ENCODE measurements around the gene DDX41. TPM values are rescaled to one million over a fixed set of nuclear protein-coding genes. Genes with fewer than 3 reads are reported as not detected.

Gene DDX41
- total RNA-seq, 1 experiment from 2014 or later: 150 TPM

DNA sequence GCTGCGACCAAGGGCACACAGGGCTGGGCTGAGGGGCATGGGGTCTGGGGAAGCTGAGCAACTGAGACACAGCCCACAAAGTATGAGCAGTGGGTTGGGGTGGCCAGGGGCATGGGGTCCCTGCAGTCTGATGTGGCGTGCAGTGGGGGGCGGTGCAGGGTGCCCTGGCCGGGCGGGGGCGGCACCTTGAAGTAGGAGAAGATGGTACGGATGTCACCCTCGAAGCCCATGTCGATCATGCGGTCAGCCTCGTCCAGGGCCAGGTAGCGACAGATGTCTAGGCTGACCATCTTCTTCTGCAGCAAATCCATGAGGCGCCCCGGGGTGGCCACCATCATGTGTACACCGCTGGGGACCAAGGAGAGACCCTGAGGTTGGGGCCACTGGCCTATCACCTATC is 3.3 kb downstream of the DDX41 start:
- no peaks in the 10 kb centered on the region for H3K9me3 ChIP-seq (replicated peaks)
- peaks cover 86% of the 10 kb centered on the region for H3K36me3 ChIP-seq
- H3K27ac ChIP-seq: no peak overlapping the region
- DNase-seq (ENCODE audit: low read depth in 1 of 2, low spot score in 2 of 2): no peak
- peaks cover 9% of the 10 kb centered on the region for H3K4me1 ChIP-seq (replicated peaks)
- H3K4me3 ChIP-seq: no peak overlapping the region
- no peaks in the 10 kb centered on the region for H3K27me3 ChIP-seq (replicated peaks)

DNA sequence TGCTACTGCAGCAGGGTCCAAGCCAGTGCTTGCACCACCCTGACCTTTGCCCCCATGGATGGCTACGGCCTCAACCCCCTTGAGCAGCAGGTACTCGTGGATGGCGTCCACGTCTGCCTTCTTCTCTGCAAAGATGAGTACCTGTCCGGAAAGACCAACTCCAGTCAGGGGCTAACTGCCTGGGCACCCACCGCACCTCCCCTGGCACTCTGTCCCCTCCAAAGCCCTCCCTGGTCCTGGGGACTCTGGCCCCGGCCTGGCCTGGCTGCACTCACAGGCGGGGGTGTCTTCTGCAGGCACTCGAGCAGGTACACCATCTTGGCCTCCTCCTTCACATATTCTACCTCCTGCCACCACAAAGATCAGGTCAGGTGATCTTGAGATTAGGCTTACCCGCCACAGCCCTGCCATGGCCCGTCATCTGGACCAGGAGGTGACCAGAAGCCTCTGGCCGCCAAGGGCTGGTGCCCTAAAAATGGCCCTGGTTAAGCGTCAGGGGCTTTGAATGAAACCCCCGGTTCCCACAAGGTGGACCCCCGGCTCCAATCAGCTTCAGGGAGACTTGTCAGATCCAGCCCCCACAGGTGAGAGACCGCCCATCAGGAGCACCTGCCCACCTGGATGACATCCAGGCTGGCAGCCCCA is 3.9 kb downstream of the DDX41 start:
- Histone ChIP-seq H3K4me3 (no peak overlapping the region), H3K9me3 (replicated peaks) (no peaks in the 10 kb centered on the region), H3K4me1 (replicated peaks) (peaks cover 9% of the 10 kb centered on the region), H3K27ac (no peak overlapping the region), H3K27me3 (replicated peaks) (no peaks in the 10 kb centered on the region), H3K36me3 (peaks cover 93% of the 10 kb centered on the region)
- DNase-seq (ENCODE audit: low read depth in 1 of 2, low spot score in 2 of 2): no peak

DNA sequence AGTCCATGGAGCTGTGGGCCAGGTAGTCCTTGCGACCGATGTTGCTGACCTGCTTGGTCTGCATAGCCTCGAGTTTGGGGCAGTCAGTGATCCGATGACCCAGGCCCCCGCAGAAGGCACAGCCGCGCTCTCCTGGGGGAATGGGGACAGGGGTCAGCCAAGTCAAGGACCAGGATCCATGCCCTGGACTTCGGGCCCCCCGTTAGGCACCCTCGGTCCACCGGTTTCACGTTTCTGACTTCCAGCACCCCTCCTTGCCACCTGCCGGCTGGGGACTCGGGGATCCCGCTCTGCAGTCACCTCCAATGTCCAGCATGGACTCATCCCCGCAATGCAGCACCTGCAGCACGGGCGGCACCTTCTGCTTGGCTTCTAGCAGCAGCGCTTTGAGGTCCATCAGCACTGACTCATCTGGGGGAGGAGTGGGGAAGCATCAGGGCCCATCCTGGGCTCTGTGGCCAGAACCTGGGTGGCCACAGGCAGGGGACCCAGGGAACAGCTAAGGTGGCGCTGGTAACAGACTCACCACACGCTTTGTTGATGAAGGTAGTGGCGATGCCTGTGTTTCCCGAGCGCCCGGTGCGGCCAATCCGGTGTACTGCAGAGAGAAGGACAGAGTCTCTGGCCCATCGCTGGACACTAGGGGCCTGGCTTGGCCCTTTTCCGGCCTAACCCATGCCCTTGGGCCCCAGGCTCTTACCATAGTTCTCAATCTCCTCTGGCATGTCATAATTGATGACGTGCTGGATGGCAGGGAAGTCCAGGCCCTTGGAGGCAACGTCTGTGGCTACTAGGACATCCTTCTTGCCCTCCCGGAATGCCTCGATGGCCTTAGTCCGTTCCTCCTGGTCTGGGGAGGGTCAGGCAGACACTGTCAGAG is 4.7 kb downstream of the DDX41 start:
- no peak for DNase-seq (ENCODE audit: low read depth in 1 of 2, low spot score in 2 of 2)
- Histone ChIP-seq H3K4me1 (replicated peaks) (peaks cover 9% of the 10 kb centered on the region), H3K27ac (no peak overlapping the region), H3K36me3 (peaks cover 91% of the 10 kb centered on the region), H3K27me3 (replicated peaks) (no peaks in the 10 kb centered on the region), H3K9me3 (replicated peaks) (no peaks in the 10 kb centered on the region), H3K4me3 (no peak overlapping the region)

DNA sequence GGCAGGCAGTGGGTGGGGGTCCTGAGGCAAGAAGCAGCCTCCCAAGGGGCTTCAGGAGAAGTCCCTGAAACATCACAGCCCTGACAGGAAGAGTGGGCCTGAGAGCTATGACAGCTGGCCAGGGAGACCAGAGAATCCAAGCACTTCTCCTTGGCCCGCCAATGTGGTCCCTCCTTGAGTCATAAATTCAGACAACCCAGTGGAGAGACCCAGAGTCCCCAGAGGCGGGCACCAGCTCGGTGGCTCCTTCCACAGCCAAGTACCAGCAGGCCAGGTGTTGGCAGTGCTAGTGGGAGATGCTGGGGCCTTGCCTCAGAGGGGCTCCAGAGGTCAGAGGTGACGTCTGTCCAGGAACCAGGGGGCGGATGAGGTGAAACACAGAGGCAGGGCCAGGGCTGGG is 5.6 kb downstream of the DDX41 start:
- DNase-seq (ENCODE audit: low read depth in 1 of 2, low spot score in 2 of 2): no peak
- Histone ChIP-seq H3K9me3 (replicated peaks) (no peaks in the 10 kb centered on the region), H3K27ac (no peak overlapping the region), H3K4me3 (no peak overlapping the region), H3K4me1 (replicated peaks) (peaks cover 8% of the 10 kb centered on the region), H3K27me3 (replicated peaks) (no peaks in the 10 kb centered on the region), H3K36me3 (peaks cover 85% of the 10 kb centered on the region)

DNA sequence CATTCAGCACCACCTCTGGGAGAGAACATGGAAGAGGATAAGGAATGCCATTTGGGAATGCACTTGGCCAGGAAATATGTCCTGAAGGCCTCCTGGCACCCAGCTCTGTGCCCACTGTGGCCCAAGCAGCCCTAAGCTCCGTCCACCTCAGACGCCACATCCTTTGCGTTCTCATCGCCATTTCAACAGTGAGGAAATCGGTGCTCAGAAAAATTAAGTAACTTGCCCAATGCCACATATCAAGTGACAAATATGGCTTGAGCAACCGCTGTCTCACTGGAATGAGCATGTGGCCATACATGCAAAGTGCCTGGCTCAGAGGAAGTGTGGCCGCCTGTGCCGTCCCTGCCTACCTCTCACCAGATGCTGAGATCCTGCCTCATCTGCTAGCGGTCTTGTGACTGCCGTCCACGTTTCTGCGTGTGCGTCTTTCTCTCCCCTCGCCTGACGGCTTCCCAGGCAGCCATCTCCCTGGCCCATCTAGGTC is 6.2 kb downstream of the DDX41 start:
- no peak overlapping the region for H3K4me3 ChIP-seq
- no peaks in the 10 kb centered on the region for H3K27me3 ChIP-seq (replicated peaks)
- no peak overlapping the region for H3K27ac ChIP-seq
- peaks cover 2% of the 10 kb centered on the region for H3K4me1 ChIP-seq (replicated peaks)
- peaks cover 79% of the 10 kb centered on the region for H3K36me3 ChIP-seq
- no peak for DNase-seq (ENCODE audit: low read depth in 1 of 2, low spot score in 2 of 2)
- no peaks in the 10 kb centered on the region for H3K9me3 ChIP-seq (replicated peaks)

DNA sequence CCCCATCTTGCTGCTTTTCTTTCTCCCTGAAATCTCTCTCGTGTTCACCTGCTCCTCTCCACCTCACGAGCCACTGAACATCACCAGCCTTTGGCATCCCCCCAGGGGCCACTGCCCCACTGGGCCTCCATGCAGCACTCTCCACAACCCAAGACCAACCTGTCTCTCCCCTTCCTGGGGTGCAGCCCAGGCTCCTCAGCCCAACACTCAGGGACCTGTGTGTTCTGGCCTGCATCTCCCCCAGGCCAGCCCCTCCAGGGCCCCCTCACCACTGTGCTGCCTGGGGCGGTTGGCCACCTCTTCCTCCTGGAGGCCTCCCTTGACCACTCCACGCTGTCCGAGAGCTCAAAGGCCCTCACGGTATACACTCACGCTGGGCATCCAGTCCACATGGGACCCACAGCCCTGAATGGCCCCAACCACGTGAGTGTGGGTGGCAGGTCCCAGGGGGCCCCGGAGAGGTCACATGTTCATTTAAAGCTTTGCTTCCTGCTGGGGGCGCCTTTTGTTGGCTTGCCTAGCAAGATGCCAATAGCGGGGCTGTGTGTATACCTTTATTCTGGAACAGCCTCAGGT is 6.7 kb downstream of the DDX41 start:
- H3K27me3 ChIP-seq (replicated peaks): no peaks in the 10 kb centered on the region
- no peaks in the 10 kb centered on the region for H3K9me3 ChIP-seq (replicated peaks)
- no peaks in the 10 kb centered on the region for H3K4me1 ChIP-seq (replicated peaks)
- H3K4me3 ChIP-seq: no peak overlapping the region
- H3K27ac ChIP-seq: no peak overlapping the region
- H3K36me3 ChIP-seq: peaks cover 74% of the 10 kb centered on the region
- no peak for DNase-seq (ENCODE audit: low read depth in 1 of 2, low spot score in 2 of 2)

DNA sequence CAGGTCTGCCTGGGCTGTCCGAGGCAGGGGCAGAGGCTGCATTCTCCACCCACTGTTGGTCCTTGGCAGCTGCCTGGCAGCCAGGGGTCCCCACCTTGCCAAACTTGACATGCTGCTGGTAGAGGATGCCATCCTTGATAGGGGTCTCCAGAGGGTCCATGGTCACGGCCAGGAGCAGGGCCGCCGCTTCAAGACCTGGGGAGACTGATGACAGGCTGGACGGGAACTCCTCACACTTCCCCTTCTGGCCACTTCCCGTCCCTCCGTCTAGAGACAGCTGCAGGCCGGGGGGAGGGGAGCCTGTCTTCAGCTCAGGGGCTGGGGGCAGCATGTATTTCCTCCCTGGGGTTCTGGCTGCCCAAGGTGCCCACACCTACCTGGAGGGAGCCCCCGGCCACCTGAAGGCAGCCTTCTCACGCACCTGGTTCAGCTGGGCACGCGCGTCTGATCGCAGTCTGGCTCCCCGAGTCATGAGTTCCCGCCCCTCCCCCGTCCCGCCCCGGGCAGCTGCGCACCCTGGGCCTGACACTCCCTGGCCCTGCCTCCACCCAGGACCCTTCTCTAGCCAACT is 7.3 kb downstream of the DDX41 start, which contains the start of gene DOK3:
DOK3 (minus strand) TSS at position 446 of the 571 bp plus-strand sequence; CDS start at position 160, 286 bp downstream.
- no peak for DNase-seq (ENCODE audit: low read depth in 1 of 2, low spot score in 2 of 2)
- Histone ChIP-seq H3K4me3 (no peak within 1 kb of the TSS), H3K4me1 (replicated peaks) (no peaks in the 10 kb centered on the region), H3K9me3 (replicated peaks) (no peaks in the 10 kb centered on the region), H3K27me3 (replicated peaks) (no peaks in the 10 kb centered on the region), H3K27ac (no peak within 1 kb of the TSS), H3K36me3 (peaks cover 68% of the 10 kb centered on the region)

DNA sequence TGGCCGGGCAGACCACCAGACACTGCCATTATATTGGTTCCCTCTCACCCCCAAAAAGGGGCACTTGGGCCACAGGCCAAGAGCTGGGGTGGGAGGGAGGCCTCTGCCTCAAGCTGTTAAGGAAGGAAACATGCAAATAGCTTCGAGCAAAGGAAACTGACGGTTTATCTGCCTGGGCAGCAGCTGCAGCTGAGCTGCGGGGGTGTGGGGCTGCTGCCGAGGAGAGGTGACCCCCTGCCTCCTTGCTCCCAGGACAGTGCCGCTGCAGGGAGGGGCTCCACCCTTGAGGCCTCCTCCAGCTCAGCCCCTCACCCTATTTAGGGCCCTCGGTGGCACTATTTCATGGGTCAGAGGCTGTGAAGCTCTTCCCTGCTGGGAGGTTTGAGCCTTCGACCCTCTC is 7.9 kb downstream of the DDX41 start:
- no peak for DNase-seq (ENCODE audit: low read depth in 1 of 2, low spot score in 2 of 2)
- no peak overlapping the region for H3K27ac ChIP-seq
- no peaks in the 10 kb centered on the region for H3K9me3 ChIP-seq (replicated peaks)
- H3K27me3 ChIP-seq (replicated peaks): no peaks in the 10 kb centered on the region
- no peaks in the 10 kb centered on the region for H3K4me1 ChIP-seq (replicated peaks)
- H3K4me3 ChIP-seq: no peak overlapping the region
- peaks cover 61% of the 10 kb centered on the region for H3K36me3 ChIP-seq

DNA sequence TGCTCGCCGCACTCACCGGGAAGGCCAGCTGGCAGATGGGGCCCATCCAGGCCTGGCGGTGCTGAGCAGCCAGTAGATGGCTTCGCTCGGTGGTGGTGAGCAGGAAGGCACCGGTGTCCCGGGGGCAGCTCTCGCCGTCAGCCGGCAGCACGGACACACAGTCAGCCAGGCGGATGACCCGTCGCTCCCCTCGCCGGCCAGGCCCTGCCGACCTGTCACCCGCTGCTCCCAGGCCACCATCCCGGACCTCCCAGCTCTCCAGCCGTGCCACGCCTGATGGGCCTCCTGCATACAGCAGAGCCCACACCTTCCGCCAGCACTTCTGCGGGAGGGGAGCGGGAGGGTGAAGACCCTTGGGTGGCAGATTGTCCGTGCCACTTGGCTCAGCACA is 8.5 kb downstream of the DDX41 start:
- Histone ChIP-seq H3K27ac (no peak overlapping the region), H3K27me3 (replicated peaks) (no peaks in the 10 kb centered on the region), H3K4me3 (no peak overlapping the region), H3K9me3 (replicated peaks) (no peaks in the 10 kb centered on the region), H3K4me1 (replicated peaks) (no peaks in the 10 kb centered on the region), H3K36me3 (peaks cover 55% of the 10 kb centered on the region)
- DNase-seq (ENCODE audit: low read depth in 1 of 2, low spot score in 2 of 2): no peak

DNA sequence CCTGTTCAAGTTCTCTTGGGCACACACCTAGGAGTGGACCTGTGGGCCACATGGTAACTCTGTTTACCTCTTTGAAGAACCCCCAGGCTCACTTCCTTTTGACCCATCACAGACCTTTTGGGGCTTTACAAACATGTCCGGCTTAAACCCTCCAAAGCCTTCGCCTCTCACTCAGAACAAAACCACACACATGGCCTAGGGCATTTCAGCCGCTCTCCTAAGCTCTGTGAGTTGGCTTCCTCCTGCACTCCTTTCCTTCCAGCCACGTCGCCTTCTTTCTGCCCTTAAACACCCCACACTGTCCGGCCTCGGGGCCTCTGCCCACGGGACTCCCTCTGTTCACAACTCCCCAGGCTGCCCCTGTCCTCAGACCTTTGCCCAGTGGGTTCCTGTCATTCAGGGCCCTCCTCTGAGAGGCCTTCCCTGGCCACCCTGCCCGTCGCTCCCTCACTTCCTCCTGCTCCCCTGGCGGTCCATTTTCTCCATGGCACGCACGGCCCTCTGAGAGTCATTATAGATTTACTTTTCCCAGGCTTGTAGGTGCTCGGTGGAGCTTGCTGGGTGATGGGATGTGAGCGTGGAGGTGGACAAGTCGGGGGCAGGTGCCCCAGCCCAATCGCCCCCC is 9.1 kb downstream of the DDX41 start:
- DNase-seq (ENCODE audit: low read depth in 1 of 2, low spot score in 2 of 2): no peak
- no peak overlapping the region for H3K4me3 ChIP-seq
- peaks cover 50% of the 10 kb centered on the region for H3K36me3 ChIP-seq
- H3K4me1 ChIP-seq (replicated peaks): no peaks in the 10 kb centered on the region
- no peak overlapping the region for H3K27ac ChIP-seq
- no peaks in the 10 kb centered on the region for H3K9me3 ChIP-seq (replicated peaks)
- no peaks in the 10 kb centered on the region for H3K27me3 ChIP-seq (replicated peaks)

DNA sequence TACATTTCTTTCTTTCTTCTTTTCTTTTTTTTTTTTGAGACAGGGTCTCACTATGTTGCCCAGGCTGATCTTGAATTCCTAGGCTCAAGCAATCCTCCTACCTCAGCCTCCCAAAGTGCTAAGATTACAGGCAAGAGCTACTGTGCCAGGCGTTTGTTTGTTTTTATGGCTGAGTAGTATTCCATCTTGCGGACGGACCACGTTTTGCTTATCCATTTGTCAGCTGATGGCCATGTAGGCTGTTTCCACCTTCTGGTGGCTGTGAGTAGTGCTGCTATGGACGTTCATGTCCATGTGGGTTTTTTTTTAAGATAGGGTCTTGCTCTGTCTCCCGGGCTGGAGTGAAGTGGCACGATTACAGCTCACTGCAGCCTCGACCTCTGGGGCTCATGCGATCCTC is 9.6 kb downstream of the DDX41 start:
- DNase-seq (ENCODE audit: low read depth in 1 of 2, low spot score in 2 of 2): no peak
- H3K36me3 ChIP-seq: peaks cover 45% of the 10 kb centered on the region
- H3K4me3 ChIP-seq: no peak overlapping the region
- H3K4me1 ChIP-seq (replicated peaks): no peaks in the 10 kb centered on the region
- H3K27ac ChIP-seq: no peak overlapping the region
- no peaks in the 10 kb centered on the region for H3K27me3 ChIP-seq (replicated peaks)
- H3K9me3 ChIP-seq (replicated peaks): no peaks in the 10 kb centered on the region

DNA sequence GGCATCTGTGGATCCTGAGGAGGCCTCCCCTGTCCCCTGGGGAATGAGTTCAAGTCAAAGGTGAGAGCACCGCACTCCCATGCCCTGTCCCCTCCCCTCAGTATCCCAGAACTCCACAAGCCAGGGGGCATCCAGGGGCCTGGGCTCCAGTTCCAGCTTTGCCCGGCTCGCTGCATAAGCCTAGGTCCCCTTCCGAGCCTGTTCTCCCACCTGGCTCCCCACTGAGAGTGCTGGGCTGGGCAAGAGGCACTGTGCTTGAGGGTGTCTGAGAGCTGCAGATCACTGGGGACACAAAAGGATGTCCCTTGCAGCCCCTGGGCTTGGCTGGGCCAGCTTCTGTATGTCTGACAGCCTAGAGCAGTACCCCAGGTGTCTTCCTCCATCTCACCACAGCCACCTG is 11.7 kb downstream of the DDX41 start:
- no peaks in the 10 kb centered on the region for H3K27me3 ChIP-seq (replicated peaks)
- peaks cover 13% of the 10 kb centered on the region for H3K4me1 ChIP-seq (replicated peaks)
- no peak overlapping the region for H3K4me3 ChIP-seq
- no peaks in the 10 kb centered on the region for H3K9me3 ChIP-seq (replicated peaks)
- H3K27ac ChIP-seq: no peak overlapping the region
- no peak for DNase-seq (ENCODE audit: low read depth in 1 of 2, low spot score in 2 of 2)
- peaks cover 24% of the 10 kb centered on the region for H3K36me3 ChIP-seq
